Regular cardiac myocyte (primary cell): ENCODE data around the gene OGT. TPM values are rescaled to one million over a fixed set of nuclear protein-coding genes. Genes with fewer than 3 reads are reported as not detected.

ENCODE experiments used
- total RNA-seq: library from RNA; depleted of rRNA; stranded (reverse); fragments of >200 nt; gene quantifications from 2 replicates; pipeline ENCODE4 v1.2.3, GENCODE V29; 2014

Gene OGT
- total RNA-seq = 56.9 and 117 TPM in 2 replicates

DNA sequence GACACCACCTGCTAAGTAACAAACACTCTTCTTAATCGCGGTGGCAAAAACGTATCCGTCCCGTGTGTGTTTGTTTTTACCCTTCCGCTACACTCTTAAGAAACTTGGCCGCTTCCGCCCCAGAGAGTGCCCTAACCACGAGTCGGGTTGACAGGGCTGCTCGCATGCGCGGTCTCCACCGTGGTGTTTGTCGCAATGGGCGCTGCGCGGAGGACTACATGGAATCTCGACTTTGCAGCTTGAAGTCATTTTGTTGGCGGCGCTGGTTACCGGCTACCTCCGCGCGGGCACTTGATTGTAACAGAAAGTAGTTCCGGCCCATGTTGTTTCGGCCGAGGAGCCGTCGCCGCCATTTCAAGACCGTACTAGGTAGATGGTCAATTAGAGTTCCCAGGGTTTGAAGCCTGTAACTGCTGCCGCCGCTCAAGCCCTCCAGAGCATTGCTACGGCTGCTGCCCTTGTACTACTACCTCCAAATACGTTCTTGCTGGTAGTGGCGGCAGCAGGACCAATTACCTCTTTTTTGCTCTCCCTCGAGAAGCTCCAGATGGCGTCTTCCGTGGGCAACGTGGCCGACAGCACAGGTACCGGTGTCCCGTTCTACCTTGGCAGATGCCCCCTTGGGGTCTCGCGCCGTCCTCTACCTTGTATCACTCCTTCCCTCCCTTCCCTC lies at the start of gene OGT:
TSS of gene OGT (plus strand) at position 352 of the 673 bp plus-strand sequence. CDS start at position 548, 196 bp downstream.

DNA sequence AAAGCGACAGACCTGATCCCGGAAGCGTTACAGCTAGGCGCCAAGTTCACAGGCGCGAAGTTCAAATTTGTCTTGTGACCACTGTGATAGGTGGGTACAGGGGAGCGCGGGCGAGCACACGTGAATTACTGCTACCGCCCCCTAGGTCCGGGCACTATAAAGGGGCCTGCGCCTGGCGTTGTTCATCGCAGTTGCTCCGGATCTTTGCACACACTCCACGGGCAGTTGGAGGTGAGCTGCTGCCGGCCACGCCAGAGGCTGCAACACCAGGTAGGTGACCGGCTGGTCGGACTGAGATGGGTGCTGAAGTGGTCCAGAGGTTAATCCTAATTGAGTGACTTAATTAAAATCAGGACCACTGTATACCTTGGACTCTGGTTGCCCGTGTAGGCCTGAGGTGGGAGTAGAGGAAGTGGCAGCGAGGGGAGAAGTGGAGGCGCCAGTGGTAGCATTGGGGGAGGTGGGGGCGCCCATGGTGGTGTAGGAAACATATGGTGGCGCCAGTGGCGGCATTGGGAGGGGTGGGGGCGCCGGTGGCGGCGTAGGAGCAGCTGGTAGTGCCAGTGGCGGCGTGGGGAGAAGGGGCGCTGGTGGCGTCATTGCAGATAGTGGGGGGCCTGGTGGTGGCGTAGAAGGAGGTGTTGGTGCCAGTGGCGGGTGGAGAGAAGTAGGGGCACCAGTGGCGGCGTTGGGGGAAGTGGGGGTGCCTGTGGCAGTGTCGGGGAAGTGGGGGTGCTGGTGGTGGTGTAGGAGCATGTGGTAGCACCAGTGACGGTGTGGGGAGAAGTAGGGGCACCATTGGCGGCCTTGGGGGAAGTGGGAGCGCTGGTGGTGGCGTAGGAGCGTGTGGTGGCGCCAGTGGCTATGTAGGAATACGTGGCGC lies 45.6 kb downstream of the OGT start, which contains the start of gene GCNA:
TSS of gene GCNA (plus strand) at position 185 of the 883 bp plus-strand sequence. CDS start 2,385 bp downstream, outside the sequence.

GRCh38 chrX:71618303-71618721 lies 85.4 kb downstream of the OGT start, which contains the start of gene CXCR3:
Gene CXCR3, minus strand, starts transcription at chrX:71618511. Its CDS starts 62 bp downstream, at chrX:71618449.

Other genes with a start within 250 kb of the OGT start
- 307 and 422 TPM in 2 replicates for gene NONO, start 249.5 kb upstream of the OGT start, total RNA-seq
- 1.2 and 1.7 TPM in 2 replicates for gene ITGB1BP2, start 231.4 kb upstream of the OGT start, total RNA-seq
- gene TAF1, start 166.7 kb upstream of the OGT start, total RNA-seq = 32.1 and 44.3 TPM in 2 replicates
- gene GCNA, start 45.3 kb downstream of the OGT start, total RNA-seq = 1.5 and 3.4 TPM in 2 replicates
- gene CXCR3, start 85.4 kb downstream of the OGT start, total RNA-seq = not detected in 2 replicates
- gene CXorf49, start 185.2 kb downstream of the OGT start, total RNA-seq = not detected in 2 replicates
- not detected in 2 replicates for gene CXorf49B, start 230.2 kb downstream of the OGT start, total RNA-seq